HepG2 (cell line): ENCODE measurements around the gene ING5. TPM values are rescaled to one million over a fixed set of nuclear protein-coding genes. Genes with fewer than 3 reads are reported as not detected.
A peak's percentile ranks its signal among the peaks of the same experiment; 100 is the strongest.

ENCODE experiments used
- ATAC-seq: fragments of 200-7000 bp; cut with Tn5 transposase; 3 replicates; pipeline ENCODE4 v1.9.1; 2020; ENCODE audit warnings: mild to moderate bottlenecking, moderate library complexity
- BruUV-seq: library from RNA; stranded (reverse); fragments of 400-500 nt; replicated peaks from 2 replicates; lab custom pipeline; 2021; lab: Mats Ljungman, UMichigan
- CTCF ChIA-PET: fragments of 300-600 bp; formaldehyde crosslinking; extraction: SDS; loops from one replicate; lab custom pipeline; 2021; ENCODE audit warnings: low total read pairs, inconsistent platforms, low intra/inter-chr PET ratio; lab: Yijun Ruan, JAX
- POLR2A ChIA-PET: fragments of 350-600 bp; sonication (Branson Sonifier 250); formaldehyde crosslinking; loops from one replicate; lab custom pipeline; 2020; ENCODE audit warnings: antibody characterized with exemption, inconsistent platforms; lab: Yijun Ruan, JAX
- DNase-seq: peaks from one replicate; pipeline ENCODE4 v3.0.0-alpha.2; 2015; ENCODE audit warnings: low spot score
- FAIRE-seq: peaks from 3 replicates; lab custom pipeline; 2011; peaks lifted over from hg19 to GRCh38; lab: Jason Lieb, UNC
- H2AFZ ChIP-seq: one replicate; pipeline ENCODE4 v1.6.1; 2011; ENCODE audit warnings: low read length, inconsistent platforms
- H3K27ac ChIP-seq: fragments of 300-600 bp; 3 replicates; pipeline ENCODE4 v1.8.0; 2011; ENCODE audit warnings: mixed run types, mild to moderate bottlenecking, mixed read lengths, low read length, inconsistent platforms; ENCODE audit not compliant: insufficient read depth; ENCODE audit errors: extremely low read length
- H3K27me3 ChIP-seq, 2 experiments: fragments of 200-600 bp in 1 of 2; 2 replicates in 1 of 2; 3 replicates in 1 of 2; pipeline versions ENCODE4 v1.6.0 to v1.8.0; 2011; ENCODE audit warnings: low read length in 2 of 2, mild to moderate bottlenecking in 2 of 2, moderate library complexity in 2 of 2, inconsistent platforms in 1 of 2; ENCODE audit not compliant: insufficient read depth in 2 of 2, control insufficient read depth in 1 of 2
- H3K36me3 ChIP-seq, 2 experiments: fragments of 200-600 bp in 1 of 2; replicated peaks in 1 of 2; 2 replicates in 1 of 2; 3 replicates in 1 of 2; pipeline versions ENCODE4 v1.5.1 to v1.8.0; 2011; ENCODE audit warnings: low read length in 2 of 2, inconsistent platforms in 1 of 2; ENCODE audit not compliant: insufficient read depth in 2 of 2, control insufficient read depth in 1 of 2
- H3K4me1 ChIP-seq: 2 replicates; pipeline ENCODE4 v1.5.1; 2012; ENCODE audit warnings: low read length, inconsistent platforms; ENCODE audit not compliant: insufficient read depth
- H3K4me2 ChIP-seq: 2 replicates; pipeline ENCODE4 v1.6.0; 2011; ENCODE audit warnings: low read depth, low read length, inconsistent platforms
- H3K4me3 ChIP-seq, 3 experiments: fragments of 200-600 bp in 1 of 3; sonication (generic), shearing (Covaris generic) in 1 of 3; replicated peaks in 1 of 3; 2 replicates each; pipeline ENCODE4 v1.5.1; 2011 to 2016; ENCODE audit warnings: low read length in 3 of 3, inconsistent platforms in 2 of 3, low read depth in 2 of 3, mild to moderate bottlenecking in 2 of 3, control low read depth in 1 of 3, mixed read lengths in 1 of 3; ENCODE audit not compliant: insufficient read depth in 1 of 3
- H3K79me2 ChIP-seq: one replicate; pipeline ENCODE4 v1.6.1; 2011; ENCODE audit warnings: low read length, inconsistent platforms; ENCODE audit not compliant: insufficient read depth
- H3K9ac ChIP-seq: 2 replicates; pipeline ENCODE4 v1.6.0; 2011; ENCODE audit warnings: mild to moderate bottlenecking, low read depth, low read length, inconsistent platforms; ENCODE audit not compliant: insufficient read depth
- H3K9me3 ChIP-seq: 2 replicates; pipeline ENCODE4 v1.5.1; 2012; ENCODE audit warnings: mild to moderate bottlenecking, low read length
- H4K20me1 ChIP-seq: 2 replicates; pipeline ENCODE4 v1.6.0; 2011; ENCODE audit warnings: inconsistent platforms, mild to moderate bottlenecking, low read length, moderate library complexity; ENCODE audit not compliant: insufficient read depth
- AGO2 ChIP-seq: fragments of 200-400 bp; formaldehyde crosslinking; optimal IDR thresholded peaks from 2 replicates; pipeline ENCODE3; 2017; ENCODE audit warnings: mild to moderate bottlenecking, low read depth, low read length, moderate library complexity
- RBM22 ChIP-seq: fragments of 200-400 bp; formaldehyde crosslinking; optimal IDR thresholded peaks from 2 replicates; pipeline ENCODE3; 2017; ENCODE audit warnings: mild to moderate bottlenecking, low read length, moderate library complexity
- ZBTB40 ChIP-seq, 2 experiments: fragments of 450-650 bp in 1 of 2; sonication (generic) in 1 of 2; formaldehyde crosslinking in 1 of 2; IDR thresholded peaks; 2 replicates each; pipeline versions ENCODE4 v1.6.1 to v1.8.0; 2016 to 2022; ENCODE audit warnings: antibody characterized with exemption in 1 of 2, mild to moderate bottlenecking in 1 of 2, missing genetic modification reagents in 1 of 2
- WGBS: methylation state at CpG from one replicate; pipeline ENCODE4 v1.1.6; 2017; ENCODE audit warnings: low lambda C conversion rate; 5-methylcytosine and 5-hydroxymethylcytosine counted together
- in situ Hi-C: cut with HindIII; loops from 2 replicates; pipeline ENCODE4 v1.10.0; 2017; ENCODE audit warnings: low pct_unique_long_range_greater_than_20kb; ENCODE audit not compliant: extremely low pct_ligation_motif_present
- intact Hi-C: fragments of 100-400 bp; cut with micrococcal nuclease; formaldehyde crosslinking; loops from one replicate; pipeline ENCODE4 v1.10.0; 2022; ENCODE audit not compliant: unreplicated experiment
- polyA plus RNA-seq, 8 experiments: library from polyadenylated mRNA; depleted of rRNA in 3 of 8; stranded (reverse) in 7 of 8; unstranded in 1 of 8; fragments of >200 nt; fragmentation: Illumina TruSeq in 4 of 8; extraction: Trizol in 4 of 8; gene quantifications; 2 replicates each; pipeline versions ENCODE4 v1.2.1 to v1.2.3, GENCODE V29; 2011 to 2016; ENCODE audit warnings: low read depth in 4 of 8, missing spikeins in 1 of 8, mixed read lengths in 1 of 8; ENCODE audit not compliant: insufficient read depth in 1 of 8
- total RNA-seq, 5 experiments: library from RNA; depleted of rRNA; stranded (reverse); fragments of >200 nt; fragmentation: Illumina TruSeq; extraction: Trizol; gene quantifications; 2 replicates each; pipeline ENCODE4 v1.2.3, GENCODE V29; 2016; ENCODE audit warnings: low read depth in 1 of 5

ING5 gene
- total and polyA plus RNA-seq, 2 of the 13 experiments (the other 11 are each of a cell fraction or from before 2014, with no cell fraction given): 61.9 to 71.9 TPM

- ChIA-PET POLR2A (interaction anchor here (2.2 kb wide), 1 partner anchor 12 kb away, joined by 12 read pairs; no protein-coding TSS in a partner anchor), CTCF (interaction anchor here (1.5 kb wide), 1 partner anchor 62 kb away, joined by 3 read pairs; no protein-coding TSS in a partner anchor)
- BruUV-seq: no TSS peak
- Histone ChIP-seq H2AFZ (no peak overlapping the region), H3K4me3 (no peak overlapping the region), H3K27me3 (no peaks in the 10 kb centered on the region), H3K9ac (no peak overlapping the region), H3K4me2 (no peak overlapping the region), H3K79me2 (peaks cover 7% of the 10 kb centered on the region), H3K4me1 (peaks cover 14% of the 10 kb centered on the region), H3K9me3 (no peaks in the 10 kb centered on the region), H4K20me1 (no peaks in the 10 kb centered on the region; the same call in 1 of the 2 replicates), H3K36me3 (peaks cover 41 to 73% of the 10 kb centered on the region in 2 experiments), H3K27ac (no peak overlapping the region)
- DNase-seq (no peak), FAIRE-seq (no peak), ATAC-seq (no peak)
- in situ Hi-C loops (loop anchor here (5.0 kb wide), 1 partner anchor 106 kb away; no protein-coding TSS in a partner anchor), intact Hi-C loops (no loop called here)
- WGBS: 94% methylated on average over 14 of the region's 15 CpGs
- TF ChIP-seq RBM22 (peak; percentile 87), AGO2 (peak; percentile 45), ZBTB40 (IDR thresholded peaks at IDR 0.05) (no peak), ZBTB40 (CRISPR knock-in tag; IDR thresholded peaks at IDR 0.05) (no peak)
Observed at GRCh38 chr2:241657786-241658254, 44.0 kb upstream of the ING5 start.
